HepG2 (cell line): ENCODE data around the gene DIABLO. TPM values are rescaled to one million over a fixed set of nuclear protein-coding genes. Genes with fewer than 3 reads are reported as not detected.

Experiments
- HES4 ChIP-seq: sonication (generic); formaldehyde crosslinking; IDR thresholded peaks from 2 replicates; pipeline ENCODE4 v1.9.0; 2021; ENCODE audit warnings: mild to moderate bottlenecking, missing genetic modification reagents, borderline replicate concordance
- NFE2L2 ChIP-seq: fragments of 150-350 bp; IDR thresholded peaks from 2 replicates; pipeline ENCODE4 v1.6.1; 2014; ENCODE audit warnings: low read length
- RAD21 ChIP-seq: fragments of 450-650 bp; formaldehyde crosslinking; IDR thresholded peaks from 2 replicates; pipeline ENCODE4 v1.5.0; 2020; ENCODE audit warnings: mild to moderate bottlenecking
- SIN3A ChIP-seq: IDR thresholded peaks from 2 replicates; pipeline ENCODE4 v1.6.1; 2011; ENCODE audit warnings: low read depth, mild to moderate bottlenecking, control low read depth, low read length, borderline replicate concordance
- ZFP37 ChIP-seq: sonication (generic); formaldehyde crosslinking; IDR thresholded peaks from 2 replicates; pipeline ENCODE4 v1.4.0; 2020; ENCODE audit warnings: missing genetic modification reagents, borderline replicate concordance
- ZNF431 ChIP-seq: sonication (generic); formaldehyde crosslinking; IDR thresholded peaks from 2 replicates; pipeline ENCODE4 v1.9.0; 2022; ENCODE audit warnings: missing genetic modification reagents, low read depth, mild to moderate bottlenecking, borderline replicate concordance
- ZNF547 ChIP-seq: sonication (generic); formaldehyde crosslinking; IDR thresholded peaks from 2 replicates; pipeline ENCODE4 v1.5.1; 2020; ENCODE audit warnings: mild to moderate bottlenecking, missing genetic modification reagents
- ZNF607 ChIP-seq: sonication (generic); formaldehyde crosslinking; IDR thresholded peaks from 2 replicates; pipeline ENCODE4 v1.5.1; 2020; ENCODE audit warnings: missing genetic modification reagents, mild to moderate bottlenecking, borderline replicate concordance
- ZNF761 ChIP-seq: sonication (generic); formaldehyde crosslinking; conservative IDR thresholded peaks from 2 replicates; pipeline ENCODE4 v1.4.0; 2020; ENCODE audit warnings: mild to moderate bottlenecking, missing genetic modification reagents
- polyA plus RNA-seq, 8 experiments: library from polyadenylated mRNA; depleted of rRNA in 3 of 8; stranded (reverse) in 7 of 8; unstranded in 1 of 8; fragments of >200 nt; fragmentation: Illumina TruSeq in 4 of 8; extraction: Trizol in 4 of 8; gene quantifications; 2 replicates each; pipeline versions ENCODE4 v1.2.1 to v1.2.3, GENCODE V29; 2011 to 2016; ENCODE audit warnings: low read depth in 4 of 8, missing spikeins in 1 of 8, mixed read lengths in 1 of 8; ENCODE audit not compliant: insufficient read depth in 1 of 8
- total RNA-seq, 5 experiments: library from RNA; depleted of rRNA; stranded (reverse); fragments of >200 nt; fragmentation: Illumina TruSeq; extraction: Trizol; gene quantifications; 2 replicates each; pipeline ENCODE4 v1.2.3, GENCODE V29; 2016; ENCODE audit warnings: low read depth in 1 of 5
- TF ChIP-seq, protein P1 (sequence below), 2 experiments: sonication (generic) in 1 of 2; formaldehyde crosslinking in 1 of 2; IDR thresholded peaks; 2 replicates each; pipeline versions ENCODE4 v1.6.1 to v1.9.0; 2014 to 2022; ENCODE audit warnings: antibody characterized with exemption in 1 of 2, borderline replicate concordance in 1 of 2, inconsistent platforms in 1 of 2, low read depth in 1 of 2, missing genetic modification reagents in 1 of 2
- TF ChIP-seq, protein P2 (sequence below): sonication (generic); formaldehyde crosslinking; IDR thresholded peaks from 2 replicates; pipeline ENCODE4 v1.4.0; 2020; ENCODE audit warnings: missing genetic modification reagents
- TF ChIP-seq, protein P3 (sequence below): sonication (generic); formaldehyde crosslinking; IDR thresholded peaks from 2 replicates; pipeline ENCODE4 v1.4.0; 2020; ENCODE audit warnings: missing genetic modification reagents
- TF ChIP-seq, protein P4 (sequence below): sonication (generic); formaldehyde crosslinking; IDR thresholded peaks from 2 replicates; pipeline ENCODE4 v1.4.0; 2020; ENCODE audit warnings: missing genetic modification reagents, borderline replicate concordance
- TF ChIP-seq, protein P5 (sequence below): conservative IDR thresholded peaks from 2 replicates; pipeline ENCODE4 v1.6.1; 2018; ENCODE audit warnings: missing genetic modification reagents

The DIABLO gene
- total and polyA plus RNA-seq, 2 of the 13 experiments (the other 11 are each of a cell fraction or from before 2014, with no cell fraction given): 20.7 to 70.9 TPM

DNA sequence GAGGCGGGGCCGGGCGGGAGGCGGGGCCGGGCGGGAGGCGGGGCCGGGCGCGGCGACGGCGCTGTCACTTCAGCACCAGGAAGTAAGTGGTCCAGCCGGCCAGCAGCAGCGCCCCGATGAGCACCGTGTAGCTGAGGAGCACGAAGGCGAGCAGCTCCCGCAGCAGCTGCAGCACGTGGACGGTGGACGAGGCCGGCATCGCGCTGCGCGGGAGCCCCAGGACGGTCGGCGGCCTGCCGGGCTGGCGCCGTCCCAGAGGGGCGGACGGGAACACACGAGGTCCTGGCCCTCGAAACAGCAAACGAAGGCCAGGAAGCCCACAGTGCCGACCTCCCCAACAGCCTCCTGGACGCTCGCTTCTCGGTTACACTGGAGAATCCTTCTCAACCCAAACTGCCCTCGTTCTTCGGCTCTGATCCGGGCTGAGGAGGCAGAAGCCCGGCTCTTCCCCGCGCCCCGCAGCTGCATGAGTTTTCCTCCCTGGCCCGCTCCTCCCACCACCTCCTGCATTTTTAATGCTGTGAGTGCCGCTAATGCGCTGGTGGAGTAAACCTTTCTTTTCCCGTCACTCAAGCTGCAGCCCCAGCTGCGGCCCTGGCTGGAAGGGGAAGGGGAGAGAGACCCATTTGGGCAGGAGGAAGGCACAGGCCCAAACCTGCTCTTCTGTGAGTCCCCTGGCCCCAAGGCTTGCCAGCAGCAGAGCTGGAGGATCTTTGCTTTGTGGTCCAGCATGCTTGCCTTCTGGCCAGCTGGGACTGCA, 694 bp upstream of the DIABLO start (continued):
- peak; percentile 97 for TF ChIP-seq ZFP37
- TF ChIP-seq RAD21 (CRISPR knock-in tag): peak; percentile 54
- peak; percentile 97 for TF ChIP-seq ZNF607 (CRISPR knock-in tag)
- TF ChIP-seq, protein P1, sequence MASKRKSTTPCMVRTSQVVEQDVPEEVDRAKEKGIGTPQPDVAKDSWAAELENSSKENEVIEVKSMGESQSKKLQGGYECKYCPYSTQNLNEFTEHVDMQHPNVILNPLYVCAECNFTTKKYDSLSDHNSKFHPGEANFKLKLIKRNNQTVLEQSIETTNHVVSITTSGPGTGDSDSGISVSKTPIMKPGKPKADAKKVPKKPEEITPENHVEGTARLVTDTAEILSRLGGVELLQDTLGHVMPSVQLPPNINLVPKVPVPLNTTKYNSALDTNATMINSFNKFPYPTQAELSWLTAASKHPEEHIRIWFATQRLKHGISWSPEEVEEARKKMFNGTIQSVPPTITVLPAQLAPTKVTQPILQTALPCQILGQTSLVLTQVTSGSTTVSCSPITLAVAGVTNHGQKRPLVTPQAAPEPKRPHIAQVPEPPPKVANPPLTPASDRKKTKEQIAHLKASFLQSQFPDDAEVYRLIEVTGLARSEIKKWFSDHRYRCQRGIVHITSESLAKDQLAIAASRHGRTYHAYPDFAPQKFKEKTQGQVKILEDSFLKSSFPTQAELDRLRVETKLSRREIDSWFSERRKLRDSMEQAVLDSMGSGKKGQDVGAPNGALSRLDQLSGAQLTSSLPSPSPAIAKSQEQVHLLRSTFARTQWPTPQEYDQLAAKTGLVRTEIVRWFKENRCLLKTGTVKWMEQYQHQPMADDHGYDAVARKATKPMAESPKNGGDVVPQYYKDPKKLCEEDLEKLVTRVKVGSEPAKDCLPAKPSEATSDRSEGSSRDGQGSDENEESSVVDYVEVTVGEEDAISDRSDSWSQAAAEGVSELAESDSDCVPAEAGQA (IDR thresholded peaks at IDR 0.05; ENCODE audit: low read depth): no peak
- TF ChIP-seq, protein P1 (CRISPR knock-in tag; IDR thresholded peaks at IDR 0.05; ENCODE audit: borderline replicate concordance): peak; percentile 87; the same call in 1 of the 2 replicates
- TF ChIP-seq, protein P2, sequence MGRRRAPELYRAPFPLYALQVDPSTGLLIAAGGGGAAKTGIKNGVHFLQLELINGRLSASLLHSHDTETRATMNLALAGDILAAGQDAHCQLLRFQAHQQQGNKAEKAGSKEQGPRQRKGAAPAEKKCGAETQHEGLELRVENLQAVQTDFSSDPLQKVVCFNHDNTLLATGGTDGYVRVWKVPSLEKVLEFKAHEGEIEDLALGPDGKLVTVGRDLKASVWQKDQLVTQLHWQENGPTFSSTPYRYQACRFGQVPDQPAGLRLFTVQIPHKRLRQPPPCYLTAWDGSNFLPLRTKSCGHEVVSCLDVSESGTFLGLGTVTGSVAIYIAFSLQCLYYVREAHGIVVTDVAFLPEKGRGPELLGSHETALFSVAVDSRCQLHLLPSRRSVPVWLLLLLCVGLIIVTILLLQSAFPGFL (CRISPR knock-in tag): peak; percentile 84; the same call in 1 of the 2 replicates
- TF ChIP-seq, protein P3, sequence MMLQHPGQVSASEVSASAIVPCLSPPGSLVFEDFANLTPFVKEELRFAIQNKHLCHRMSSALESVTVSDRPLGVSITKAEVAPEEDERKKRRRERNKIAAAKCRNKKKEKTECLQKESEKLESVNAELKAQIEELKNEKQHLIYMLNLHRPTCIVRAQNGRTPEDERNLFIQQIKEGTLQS (CRISPR knock-in tag): peak; percentile 60
- TF ChIP-seq SIN3A: peak; percentile 76; the same call in 1 of the 2 replicates
- TF ChIP-seq ZNF761 (CRISPR knock-in tag): peak; percentile 78; the same call in 1 of the 2 replicates
- TF ChIP-seq ZNF547: peak; percentile 70; the same call in 1 of the 2 replicates
- peak; percentile 95; the same call in 1 of the 2 replicates for TF ChIP-seq ZNF431 (CRISPR knock-in tag)
- TF ChIP-seq, protein P4, sequence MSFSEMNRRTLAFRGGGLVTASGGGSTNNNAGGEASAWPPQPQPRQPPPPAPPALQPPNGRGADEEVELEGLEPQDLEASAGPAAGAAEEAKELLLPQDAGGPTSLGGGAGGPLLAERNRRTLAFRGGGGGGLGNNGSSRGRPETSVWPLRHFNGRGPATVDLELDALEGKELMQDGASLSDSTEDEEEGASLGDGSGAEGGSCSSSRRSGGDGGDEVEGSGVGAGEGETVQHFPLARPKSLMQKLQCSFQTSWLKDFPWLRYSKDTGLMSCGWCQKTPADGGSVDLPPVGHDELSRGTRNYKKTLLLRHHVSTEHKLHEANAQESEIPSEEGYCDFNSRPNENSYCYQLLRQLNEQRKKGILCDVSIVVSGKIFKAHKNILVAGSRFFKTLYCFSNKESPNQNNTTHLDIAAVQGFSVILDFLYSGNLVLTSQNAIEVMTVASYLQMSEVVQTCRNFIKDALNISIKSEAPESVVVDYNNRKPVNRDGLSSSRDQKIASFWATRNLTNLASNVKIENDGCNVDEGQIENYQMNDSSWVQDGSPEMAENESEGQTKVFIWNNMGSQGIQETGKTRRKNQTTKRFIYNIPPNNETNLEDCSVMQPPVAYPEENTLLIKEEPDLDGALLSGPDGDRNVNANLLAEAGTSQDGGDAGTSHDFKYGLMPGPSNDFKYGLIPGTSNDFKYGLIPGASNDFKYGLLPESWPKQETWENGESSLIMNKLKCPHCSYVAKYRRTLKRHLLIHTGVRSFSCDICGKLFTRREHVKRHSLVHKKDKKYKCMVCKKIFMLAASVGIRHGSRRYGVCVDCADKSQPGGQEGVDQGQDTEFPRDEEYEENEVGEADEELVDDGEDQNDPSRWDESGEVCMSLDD (CRISPR knock-in tag): peak; percentile 37; the same call in 1 of the 2 replicates
- TF ChIP-seq, protein P5, sequence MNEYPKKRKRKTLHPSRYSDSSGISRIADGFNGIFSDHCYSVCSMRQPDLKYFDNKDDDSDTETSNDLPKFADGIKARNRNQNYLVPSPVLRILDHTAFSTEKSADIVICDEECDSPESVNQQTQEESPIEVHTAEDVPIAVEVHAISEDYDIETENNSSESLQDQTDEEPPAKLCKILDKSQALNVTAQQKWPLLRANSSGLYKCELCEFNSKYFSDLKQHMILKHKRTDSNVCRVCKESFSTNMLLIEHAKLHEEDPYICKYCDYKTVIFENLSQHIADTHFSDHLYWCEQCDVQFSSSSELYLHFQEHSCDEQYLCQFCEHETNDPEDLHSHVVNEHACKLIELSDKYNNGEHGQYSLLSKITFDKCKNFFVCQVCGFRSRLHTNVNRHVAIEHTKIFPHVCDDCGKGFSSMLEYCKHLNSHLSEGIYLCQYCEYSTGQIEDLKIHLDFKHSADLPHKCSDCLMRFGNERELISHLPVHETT: no peak
- no peak for TF ChIP-seq NFE2L2
- TF ChIP-seq HES4 (CRISPR knock-in tag): peak; percentile 98
